ENCODE data around the gene OBSCN.

OBSCN gene

DNA sequence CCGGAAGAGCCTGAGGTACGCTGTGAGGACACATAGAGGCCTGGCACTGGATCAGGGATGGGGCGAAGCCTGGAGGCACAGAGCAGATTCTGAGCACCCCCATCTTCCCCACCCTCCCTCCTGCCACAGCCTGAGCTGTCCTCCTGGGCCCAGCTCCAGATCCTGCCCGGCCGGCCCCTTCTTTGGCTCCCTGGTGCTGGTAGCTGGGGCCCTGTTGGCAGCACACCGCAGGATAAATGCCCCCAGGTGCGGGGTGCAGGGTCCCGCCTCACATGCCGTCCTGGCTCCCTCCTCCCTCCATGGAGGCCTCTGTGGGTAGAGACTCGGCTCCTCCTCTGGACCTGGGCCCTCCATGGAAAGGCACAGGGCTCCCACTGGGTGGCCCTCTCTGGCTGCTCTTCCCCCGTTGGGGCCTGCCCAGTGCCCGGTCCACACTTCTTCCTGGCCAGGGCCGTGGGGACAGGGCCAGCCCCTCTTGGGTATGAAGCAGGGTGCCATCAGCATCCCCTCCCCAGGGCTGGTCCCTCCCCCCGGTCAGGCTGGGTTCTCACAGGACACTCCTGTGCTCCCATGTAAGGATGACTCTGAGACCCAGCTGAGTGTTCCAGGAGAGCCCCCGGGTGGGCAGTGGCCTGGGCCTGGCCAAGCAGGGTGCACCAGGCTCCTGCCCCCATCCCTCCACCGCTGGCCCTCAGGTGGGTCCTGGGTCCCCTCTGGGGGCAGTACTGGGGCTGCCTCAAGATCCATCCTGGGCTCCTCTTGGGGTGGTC lies 1.1 kb upstream of the OBSCN start:
- DNase-seq: no peak
- H3K79me1 ChIP-seq (replicated peaks; ENCODE audit: low read length, poor library complexity, severe bottlenecking): no peaks in the 10 kb centered on the region
- H3K14ac ChIP-seq (ENCODE audit: low read length in 2 of 2): no peak overlapping the region
- H3K23ac ChIP-seq (ENCODE audit: low read length in 2 of 2): no peak overlapping the region
- H3K9ac ChIP-seq (ENCODE audit: low read length): no peak overlapping the region
- no peak overlapping the region for H3K18ac ChIP-seq (ENCODE audit: low read depth in 1 of 2, low read length in 2 of 2)
- no peak overlapping the region for H3K4ac ChIP-seq (ENCODE audit: low read depth in 1 of 2, low read length in 2 of 2)
- H3K9me3 ChIP-seq (ENCODE audit: control insufficient read depth, low read length): no peaks in the 10 kb centered on the region
- H2BK12ac ChIP-seq (ENCODE audit: low read length in 2 of 2): no peak overlapping the region
- 90% methylated on average over 16 of the region's 16 CpGs for WGBS
- no peak overlapping the region for H3K27ac ChIP-seq (ENCODE audit: low read length, poor library complexity, severe bottlenecking)
- H2BK15ac ChIP-seq (ENCODE audit: low read depth, poor library complexity, severe bottlenecking): no peak overlapping the region
- H3K4me2 ChIP-seq (ENCODE audit: low read length, poor library complexity, severe bottlenecking): no peak overlapping the region
- peaks cover 0 to 2% of the 10 kb centered on the region in 2 experiments for H3K36me3 ChIP-seq (ENCODE audit: control insufficient read depth in 1 of 2, insufficient read depth in 2 of 2, low read depth in 1 of 2, low read length in 2 of 2)
- H3K4me3 ChIP-seq (ENCODE audit: insufficient read depth in 1 of 2, low read depth in 1 of 2, low read length in 2 of 2): no peak overlapping the region
- no peak overlapping the region for H2AFZ ChIP-seq (ENCODE audit: low read depth, low read length)
- H4K91ac ChIP-seq (ENCODE audit: low read length): no peak overlapping the region
- no peak overlapping the region for H2BK5ac ChIP-seq (ENCODE audit: low read depth, low read length, poor library complexity, severe bottlenecking)
- H2AK5ac ChIP-seq (ENCODE audit: low read length, severe bottlenecking): no peak overlapping the region
- no peak overlapping the region for H2BK120ac ChIP-seq (ENCODE audit: low read depth, low read length)
- H3K4me1 ChIP-seq (ENCODE audit: control insufficient read depth, insufficient read depth, low read depth, low read length): peaks cover 9% of the 10 kb centered on the region
- peaks cover 20 to 37% of the 10 kb centered on the region in 2 experiments for H3K27me3 ChIP-seq (ENCODE audit: control insufficient read depth in 1 of 2, insufficient read depth in 1 of 2, low read length in 2 of 2)
- H4K8ac ChIP-seq (ENCODE audit: low read length): no peak overlapping the region

GRCh38 chr1:228207381-228207810 lies 448 bp upstream of the OBSCN start:
- H3K9ac ChIP-seq (ENCODE audit: low read length): no peak overlapping the region
- no peak overlapping the region for H4K91ac ChIP-seq (ENCODE audit: low read length)
- H3K4me3 ChIP-seq (ENCODE audit: insufficient read depth in 1 of 2, low read depth in 1 of 2, low read length in 2 of 2): no peak overlapping the region
- H2AK5ac ChIP-seq (ENCODE audit: low read length, severe bottlenecking): no peak overlapping the region
- no peak overlapping the region for H2BK15ac ChIP-seq (ENCODE audit: low read depth, poor library complexity, severe bottlenecking)
- peaks cover 20 to 44% of the 10 kb centered on the region in 2 experiments for H3K27me3 ChIP-seq (ENCODE audit: control insufficient read depth in 1 of 2, insufficient read depth in 1 of 2, low read length in 2 of 2)
- peak overlapping the region; percentile 51 for H4K8ac ChIP-seq (ENCODE audit: low read length)
- H3K23ac ChIP-seq (ENCODE audit: low read length in 2 of 2): no peak overlapping the region
- no peak overlapping the region for H2AFZ ChIP-seq (ENCODE audit: low read depth, low read length)
- no peaks in the 10 kb centered on the region for H3K79me1 ChIP-seq (replicated peaks; ENCODE audit: low read length, poor library complexity, severe bottlenecking)
- 92% methylated on average over 8 of the region's 8 CpGs for WGBS
- peaks cover 0 to 9% of the 10 kb centered on the region in 2 experiments for H3K36me3 ChIP-seq (ENCODE audit: control insufficient read depth in 1 of 2, insufficient read depth in 2 of 2, low read depth in 1 of 2, low read length in 2 of 2)
- H3K14ac ChIP-seq (ENCODE audit: low read length in 2 of 2): no peak overlapping the region
- H3K4me2 ChIP-seq (ENCODE audit: low read length, poor library complexity, severe bottlenecking): no peak overlapping the region
- no peak overlapping the region for H3K4ac ChIP-seq (ENCODE audit: low read depth in 1 of 2, low read length in 2 of 2)
- H3K27ac ChIP-seq (ENCODE audit: low read length, poor library complexity, severe bottlenecking): no peak overlapping the region
- no peak for DNase-seq
- peak overlapping the region in 1 of 2 experiments; percentile 16 for H2BK12ac ChIP-seq (ENCODE audit: low read length in 2 of 2)
- no peak overlapping the region for H2BK5ac ChIP-seq (ENCODE audit: low read depth, low read length, poor library complexity, severe bottlenecking)
- H3K18ac ChIP-seq (ENCODE audit: low read depth in 1 of 2, low read length in 2 of 2): no peak overlapping the region
- peaks cover 12% of the 10 kb centered on the region for H3K4me1 ChIP-seq (ENCODE audit: control insufficient read depth, insufficient read depth, low read depth, low read length)
- no peaks in the 10 kb centered on the region for H3K9me3 ChIP-seq (ENCODE audit: control insufficient read depth, low read length)
- H2BK120ac ChIP-seq (ENCODE audit: low read depth, low read length): no peak overlapping the region

- WGBS: 83% methylated on average over 17 of the region's 19 CpGs
- no peak overlapping the region for H3K4me2 ChIP-seq (ENCODE audit: low read length, poor library complexity, severe bottlenecking)
Measured at GRCh38 chr1:228208831-228209551, 1.1 kb downstream of the OBSCN start.

GRCh38 chr1:228209657-228210056 lies 1.8 kb downstream of the OBSCN start:
- H3K27me3 ChIP-seq (ENCODE audit: control insufficient read depth in 1 of 2, insufficient read depth in 1 of 2, low read length in 2 of 2): peaks cover 20 to 56% of the 10 kb centered on the region in 2 experiments
- H2BK5ac ChIP-seq (ENCODE audit: low read depth, low read length, poor library complexity, severe bottlenecking): no peak overlapping the region
- DNase-seq: no peak
- no peak overlapping the region for H3K9ac ChIP-seq (ENCODE audit: low read length)
- no peak overlapping the region for H4K91ac ChIP-seq (ENCODE audit: low read length)
- no peak overlapping the region for H3K4ac ChIP-seq (ENCODE audit: low read depth in 1 of 2, low read length in 2 of 2)
- H3K4me1 ChIP-seq (ENCODE audit: control insufficient read depth, insufficient read depth, low read depth, low read length): peaks cover 28% of the 10 kb centered on the region
- no peak overlapping the region for H2AFZ ChIP-seq (ENCODE audit: low read depth, low read length)
- H3K4me3 ChIP-seq (ENCODE audit: insufficient read depth in 1 of 2, low read depth in 1 of 2, low read length in 2 of 2): no peak overlapping the region
- no peak overlapping the region for H3K14ac ChIP-seq (ENCODE audit: low read length in 2 of 2)
- no peak overlapping the region for H3K4me2 ChIP-seq (ENCODE audit: low read length, poor library complexity, severe bottlenecking)
- no peaks in the 10 kb centered on the region for H3K79me1 ChIP-seq (replicated peaks; ENCODE audit: low read length, poor library complexity, severe bottlenecking)
- no peak overlapping the region for H2BK120ac ChIP-seq (ENCODE audit: low read depth, low read length)
- H2BK15ac ChIP-seq (ENCODE audit: low read depth, poor library complexity, severe bottlenecking): no peak overlapping the region
- H3K18ac ChIP-seq (ENCODE audit: low read depth in 1 of 2, low read length in 2 of 2): no peak overlapping the region
- H4K8ac ChIP-seq (ENCODE audit: low read length): no peak overlapping the region
- H2AK5ac ChIP-seq (ENCODE audit: low read length, severe bottlenecking): no peak overlapping the region
- peaks cover 0 to 12% of the 10 kb centered on the region in 2 experiments for H3K36me3 ChIP-seq (ENCODE audit: control insufficient read depth in 1 of 2, insufficient read depth in 2 of 2, low read depth in 1 of 2, low read length in 2 of 2)
- no peak overlapping the region for H2BK12ac ChIP-seq (ENCODE audit: low read length in 2 of 2)
- H3K27ac ChIP-seq (ENCODE audit: low read length, poor library complexity, severe bottlenecking): no peak overlapping the region
- WGBS: 89% methylated on average over 1 of the region's 3 CpGs
- no peak overlapping the region for H3K23ac ChIP-seq (ENCODE audit: low read length in 2 of 2)
- no peaks in the 10 kb centered on the region for H3K9me3 ChIP-seq (ENCODE audit: control insufficient read depth, low read length)

More at GRCh38 chr1:228208831-228209551, 1.1 kb downstream of the OBSCN start:
- H3K14ac ChIP-seq (ENCODE audit: low read length in 2 of 2): no peak overlapping the region
- H3K18ac ChIP-seq (ENCODE audit: low read depth in 1 of 2, low read length in 2 of 2): no peak overlapping the region
- DNase-seq: no peak
- H2BK5ac ChIP-seq (ENCODE audit: low read depth, low read length, poor library complexity, severe bottlenecking): no peak overlapping the region
- no peak overlapping the region for H4K91ac ChIP-seq (ENCODE audit: low read length)
- no peak overlapping the region for H3K4me3 ChIP-seq (ENCODE audit: insufficient read depth in 1 of 2, low read depth in 1 of 2, low read length in 2 of 2)
- no peak overlapping the region for H3K9ac ChIP-seq (ENCODE audit: low read length)
- peak overlapping the region; percentile 32 for H4K8ac ChIP-seq (ENCODE audit: low read length)
- peaks cover 0 to 12% of the 10 kb centered on the region in 2 experiments for H3K36me3 ChIP-seq (ENCODE audit: control insufficient read depth in 1 of 2, insufficient read depth in 2 of 2, low read depth in 1 of 2, low read length in 2 of 2)
- no peaks in the 10 kb centered on the region for H3K79me1 ChIP-seq (replicated peaks; ENCODE audit: low read length, poor library complexity, severe bottlenecking)
- H2BK12ac ChIP-seq (ENCODE audit: low read length in 2 of 2): no peak overlapping the region
- no peak overlapping the region for H2BK15ac ChIP-seq (ENCODE audit: low read depth, poor library complexity, severe bottlenecking)
- H3K4ac ChIP-seq (ENCODE audit: low read depth in 1 of 2, low read length in 2 of 2): no peak overlapping the region
- H3K27me3 ChIP-seq (ENCODE audit: control insufficient read depth in 1 of 2, insufficient read depth in 1 of 2, low read length in 2 of 2): peaks cover 20 to 49% of the 10 kb centered on the region in 2 experiments
- H2AK5ac ChIP-seq (ENCODE audit: low read length, severe bottlenecking): no peak overlapping the region
- H3K4me1 ChIP-seq (ENCODE audit: control insufficient read depth, insufficient read depth, low read depth, low read length): peaks cover 22% of the 10 kb centered on the region
- H3K9me3 ChIP-seq (ENCODE audit: control insufficient read depth, low read length): no peaks in the 10 kb centered on the region
- no peak overlapping the region for H3K27ac ChIP-seq (ENCODE audit: low read length, poor library complexity, severe bottlenecking)
- H2BK120ac ChIP-seq (ENCODE audit: low read depth, low read length): no peak overlapping the region
- H3K23ac ChIP-seq (ENCODE audit: low read length in 2 of 2): no peak overlapping the region
- no peak overlapping the region for H2AFZ ChIP-seq (ENCODE audit: low read depth, low read length)
